Measurements from ENCODE around the gene RND2. TPM values are rescaled to one million over a fixed set of nuclear protein-coding genes. Genes with fewer than 3 reads are reported as not detected.

RND2 gene
- total and polyA plus RNA-seq, 2 of the 13 experiments (the other 11 are each of a cell fraction or from before 2014, with no cell fraction given), result 0.05 to 0.11 TPM

DNA sequence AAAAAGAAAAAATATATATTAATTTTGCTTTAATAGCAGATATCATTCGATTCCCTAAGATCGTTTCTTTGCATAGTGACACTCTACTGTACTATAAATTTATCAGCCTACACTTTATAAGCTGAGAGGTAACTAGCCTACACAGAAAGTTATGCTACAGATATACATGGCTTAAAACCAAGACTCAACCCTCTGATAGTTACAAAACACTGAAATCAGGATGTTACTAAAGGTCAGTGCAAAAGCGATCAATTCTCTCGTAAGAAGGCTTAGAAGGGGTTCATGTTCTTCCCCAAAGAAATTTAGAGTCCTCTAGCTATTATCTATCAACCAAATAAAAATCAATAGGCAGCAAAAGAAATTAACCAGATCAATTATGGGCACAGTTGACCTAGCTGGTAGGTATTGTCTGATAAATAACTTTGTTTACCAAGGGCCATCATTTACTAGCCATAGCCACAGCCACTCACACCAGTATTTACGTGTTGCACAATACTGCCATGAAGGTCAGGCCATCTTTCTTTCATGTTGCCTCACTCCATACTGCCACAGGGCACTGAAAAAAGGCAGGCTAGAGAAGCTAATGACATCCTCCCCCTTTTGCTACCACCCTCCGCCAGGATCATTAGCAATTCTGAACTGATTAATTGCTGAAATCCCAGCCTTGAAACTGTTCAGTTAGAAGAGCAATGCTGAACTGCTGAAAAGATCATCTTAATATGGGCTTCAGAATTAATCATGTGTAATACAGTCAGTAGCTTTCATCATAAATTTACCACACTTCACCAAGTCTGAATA, 43.7 kb downstream of the RND2 start (continued):
- TF ChIP-seq, protein P1, sequence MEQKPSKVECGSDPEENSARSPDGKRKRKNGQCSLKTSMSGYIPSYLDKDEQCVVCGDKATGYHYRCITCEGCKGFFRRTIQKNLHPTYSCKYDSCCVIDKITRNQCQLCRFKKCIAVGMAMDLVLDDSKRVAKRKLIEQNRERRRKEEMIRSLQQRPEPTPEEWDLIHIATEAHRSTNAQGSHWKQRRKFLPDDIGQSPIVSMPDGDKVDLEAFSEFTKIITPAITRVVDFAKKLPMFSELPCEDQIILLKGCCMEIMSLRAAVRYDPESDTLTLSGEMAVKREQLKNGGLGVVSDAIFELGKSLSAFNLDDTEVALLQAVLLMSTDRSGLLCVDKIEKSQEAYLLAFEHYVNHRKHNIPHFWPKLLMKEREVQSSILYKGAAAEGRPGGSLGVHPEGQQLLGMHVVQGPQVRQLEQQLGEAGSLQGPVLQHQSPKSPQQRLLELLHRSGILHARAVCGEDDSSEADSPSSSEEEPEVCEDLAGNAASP (CRISPR knock-in tag; IDR thresholded peaks at IDR 0.05; ENCODE audit: borderline replicate concordance), result peak; percentile 88
- TF ChIP-seq ARNTL (CRISPR knock-in tag; IDR thresholded peaks at IDR 0.05) (0 out of 2 replicates have a peak, but pooled peaks have one; percentile 22), ZBTB20 (CRISPR knock-in tag; IDR thresholded peaks at IDR 0.05; ENCODE audit: borderline replicate concordance, low read depth) (peak; percentile 93; the same call in 1 of the 2 replicates), HMG20A (CRISPR knock-in tag; IDR thresholded peaks at IDR 0.05; ENCODE audit: borderline replicate concordance) (peak; percentile 96), SMYD3 (CRISPR knock-in tag; IDR thresholded peaks at IDR 0.05) (0 out of 2 replicates have a peak, but pooled peaks have one; percentile 74), TBX3 (IDR thresholded peaks at IDR 0.05; ENCODE audit: borderline replicate concordance) (peak; percentile 90), ZNF20 (CRISPR knock-in tag; IDR thresholded peaks at IDR 0.05) (peak; percentile 70; the same call in 1 of the 2 replicates), PTBP1 (IDR thresholded peaks at IDR 0.05; ENCODE audit: low read depth, low read length, poor library complexity, severe bottlenecking) (no peak), HMG20B (CRISPR knock-in tag; conservative IDR thresholded peaks at IDR 0.05) (peak; percentile 90)
- TF ChIP-seq, protein P2, sequence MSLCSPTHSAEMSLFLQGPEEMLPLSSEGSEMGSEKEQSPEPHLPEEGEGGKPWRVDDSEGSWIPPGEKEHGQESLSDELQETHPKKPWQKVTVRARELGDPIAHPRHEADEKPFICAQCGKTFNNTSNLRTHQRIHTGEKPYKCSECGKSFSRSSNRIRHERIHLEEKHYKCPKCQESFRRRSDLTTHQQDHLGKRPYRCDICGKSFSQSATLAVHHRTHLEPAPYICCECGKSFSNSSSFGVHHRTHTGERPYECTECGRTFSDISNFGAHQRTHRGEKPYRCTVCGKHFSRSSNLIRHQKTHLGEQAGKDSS (CRISPR knock-in tag; IDR thresholded peaks at IDR 0.05; ENCODE audit: borderline replicate concordance, low read depth), result no peak
- TF ChIP-seq, protein P3, sequence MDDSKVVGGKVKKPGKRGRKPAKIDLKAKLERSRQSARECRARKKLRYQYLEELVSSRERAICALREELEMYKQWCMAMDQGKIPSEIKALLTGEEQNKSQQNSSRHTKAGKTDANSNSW (CRISPR knock-in tag; IDR thresholded peaks at IDR 0.05; ENCODE audit: borderline replicate concordance), result no peak
- TF ChIP-seq, protein P4, sequence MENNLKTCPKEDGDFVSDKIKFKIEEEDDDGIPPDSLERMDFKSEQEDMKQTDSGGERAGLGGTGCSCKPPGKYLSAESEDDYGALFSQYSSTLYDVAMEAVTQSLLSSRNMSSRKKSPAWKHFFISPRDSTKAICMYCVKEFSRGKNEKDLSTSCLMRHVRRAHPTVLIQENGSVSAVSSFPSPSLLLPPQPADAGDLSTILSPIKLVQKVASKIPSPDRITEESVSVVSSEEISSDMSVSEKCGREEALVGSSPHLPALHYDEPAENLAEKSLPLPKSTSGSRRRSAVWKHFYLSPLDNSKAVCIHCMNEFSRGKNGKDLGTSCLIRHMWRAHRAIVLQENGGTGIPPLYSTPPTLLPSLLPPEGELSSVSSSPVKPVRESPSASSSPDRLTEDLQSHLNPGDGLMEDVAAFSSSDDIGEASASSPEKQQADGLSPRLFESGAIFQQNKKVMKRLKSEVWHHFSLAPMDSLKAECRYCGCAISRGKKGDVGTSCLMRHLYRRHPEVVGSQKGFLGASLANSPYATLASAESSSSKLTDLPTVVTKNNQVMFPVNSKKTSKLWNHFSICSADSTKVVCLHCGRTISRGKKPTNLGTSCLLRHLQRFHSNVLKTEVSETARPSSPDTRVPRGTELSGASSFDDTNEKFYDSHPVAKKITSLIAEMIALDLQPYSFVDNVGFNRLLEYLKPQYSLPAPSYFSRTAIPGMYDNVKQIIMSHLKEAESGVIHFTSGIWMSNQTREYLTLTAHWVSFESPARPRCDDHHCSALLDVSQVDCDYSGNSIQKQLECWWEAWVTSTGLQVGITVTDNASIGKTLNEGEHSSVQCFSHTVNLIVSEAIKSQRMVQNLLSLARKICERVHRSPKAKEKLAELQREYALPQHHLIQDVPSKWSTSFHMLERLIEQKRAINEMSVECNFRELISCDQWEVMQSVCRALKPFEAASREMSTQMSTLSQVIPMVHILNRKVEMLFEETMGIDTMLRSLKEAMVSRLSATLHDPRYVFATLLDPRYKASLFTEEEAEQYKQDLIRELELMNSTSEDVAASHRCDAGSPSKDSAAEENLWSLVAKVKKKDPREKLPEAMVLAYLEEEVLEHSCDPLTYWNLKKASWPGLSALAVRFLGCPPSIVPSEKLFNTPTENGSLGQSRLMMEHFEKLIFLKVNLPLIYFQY (CRISPR knock-in tag; IDR thresholded peaks at IDR 0.05; ENCODE audit: borderline replicate concordance), result peak; percentile 49; the same call in 1 of the 2 replicates
- TF ChIP-seq, protein P5, sequence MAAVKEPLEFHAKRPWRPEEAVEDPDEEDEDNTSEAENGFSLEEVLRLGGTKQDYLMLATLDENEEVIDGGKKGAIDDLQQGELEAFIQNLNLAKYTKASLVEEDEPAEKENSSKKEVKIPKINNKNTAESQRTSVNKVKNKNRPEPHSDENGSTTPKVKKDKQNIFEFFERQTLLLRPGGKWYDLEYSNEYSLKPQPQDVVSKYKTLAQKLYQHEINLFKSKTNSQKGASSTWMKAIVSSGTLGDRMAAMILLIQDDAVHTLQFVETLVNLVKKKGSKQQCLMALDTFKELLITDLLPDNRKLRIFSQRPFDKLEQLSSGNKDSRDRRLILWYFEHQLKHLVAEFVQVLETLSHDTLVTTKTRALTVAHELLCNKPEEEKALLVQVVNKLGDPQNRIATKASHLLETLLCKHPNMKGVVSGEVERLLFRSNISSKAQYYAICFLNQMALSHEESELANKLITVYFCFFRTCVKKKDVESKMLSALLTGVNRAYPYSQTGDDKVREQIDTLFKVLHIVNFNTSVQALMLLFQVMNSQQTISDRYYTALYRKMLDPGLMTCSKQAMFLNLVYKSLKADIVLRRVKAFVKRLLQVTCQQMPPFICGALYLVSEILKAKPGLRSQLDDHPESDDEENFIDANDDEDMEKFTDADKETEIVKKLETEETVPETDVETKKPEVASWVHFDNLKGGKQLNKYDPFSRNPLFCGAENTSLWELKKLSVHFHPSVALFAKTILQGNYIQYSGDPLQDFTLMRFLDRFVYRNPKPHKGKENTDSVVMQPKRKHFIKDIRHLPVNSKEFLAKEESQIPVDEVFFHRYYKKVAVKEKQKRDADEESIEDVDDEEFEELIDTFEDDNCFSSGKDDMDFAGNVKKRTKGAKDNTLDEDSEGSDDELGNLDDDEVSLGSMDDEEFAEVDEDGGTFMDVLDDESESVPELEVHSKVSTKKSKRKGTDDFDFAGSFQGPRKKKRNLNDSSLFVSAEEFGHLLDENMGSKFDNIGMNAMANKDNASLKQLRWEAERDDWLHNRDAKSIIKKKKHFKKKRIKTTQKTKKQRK (IDR thresholded peaks at IDR 0.05; ENCODE audit: low read length), result no peak
- TF ChIP-seq, protein P6, sequence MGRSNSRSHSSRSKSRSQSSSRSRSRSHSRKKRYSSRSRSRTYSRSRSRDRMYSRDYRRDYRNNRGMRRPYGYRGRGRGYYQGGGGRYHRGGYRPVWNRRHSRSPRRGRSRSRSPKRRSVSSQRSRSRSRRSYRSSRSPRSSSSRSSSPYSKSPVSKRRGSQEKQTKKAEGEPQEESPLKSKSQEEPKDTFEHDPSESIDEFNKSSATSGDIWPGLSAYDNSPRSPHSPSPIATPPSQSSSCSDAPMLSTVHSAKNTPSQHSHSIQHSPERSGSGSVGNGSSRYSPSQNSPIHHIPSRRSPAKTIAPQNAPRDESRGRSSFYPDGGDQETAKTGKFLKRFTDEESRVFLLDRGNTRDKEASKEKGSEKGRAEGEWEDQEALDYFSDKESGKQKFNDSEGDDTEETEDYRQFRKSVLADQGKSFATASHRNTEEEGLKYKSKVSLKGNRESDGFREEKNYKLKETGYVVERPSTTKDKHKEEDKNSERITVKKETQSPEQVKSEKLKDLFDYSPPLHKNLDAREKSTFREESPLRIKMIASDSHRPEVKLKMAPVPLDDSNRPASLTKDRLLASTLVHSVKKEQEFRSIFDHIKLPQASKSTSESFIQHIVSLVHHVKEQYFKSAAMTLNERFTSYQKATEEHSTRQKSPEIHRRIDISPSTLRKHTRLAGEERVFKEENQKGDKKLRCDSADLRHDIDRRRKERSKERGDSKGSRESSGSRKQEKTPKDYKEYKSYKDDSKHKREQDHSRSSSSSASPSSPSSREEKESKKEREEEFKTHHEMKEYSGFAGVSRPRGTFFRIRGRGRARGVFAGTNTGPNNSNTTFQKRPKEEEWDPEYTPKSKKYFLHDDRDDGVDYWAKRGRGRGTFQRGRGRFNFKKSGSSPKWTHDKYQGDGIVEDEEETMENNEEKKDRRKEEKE (IDR thresholded peaks at IDR 0.05), result no peak

All from HepG2 (cell line).